Measurements from ENCODE around the gene STK32A. TPM values are rescaled to one million over a fixed set of nuclear protein-coding genes. Genes with fewer than 3 reads are reported as not detected.

The STK32A gene
- total and polyA plus RNA-seq, 4 donors = 0.03 to 0.17 (median 0.09) TPM

DNA sequence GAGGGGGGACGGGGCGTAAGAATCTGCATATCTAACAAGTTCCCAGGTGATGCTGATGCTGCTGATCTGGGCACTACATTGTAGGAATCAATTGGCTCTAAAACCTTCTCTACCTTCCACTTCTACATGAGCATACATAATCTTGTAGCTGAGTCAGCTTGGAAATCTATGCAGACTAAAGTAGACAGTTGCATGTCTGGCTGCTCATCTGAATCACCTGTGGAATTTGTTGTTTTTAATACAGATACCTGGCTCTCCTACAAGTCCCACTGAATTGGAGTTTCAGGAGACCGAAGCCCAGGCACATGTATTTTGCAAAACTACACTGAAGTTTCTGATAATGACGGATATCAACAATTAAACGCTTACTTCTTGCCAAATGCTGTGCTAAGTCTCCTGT lies 113.6 kb downstream of the STK32A start:
- Histone ChIP-seq H3K27ac (ENCODE audit: low read depth in 1 of 2, low read length in 2 of 2) (no peak overlapping the region), H3K9ac (ENCODE audit: low read depth in 1 of 2, low read length in 2 of 2) (no peak overlapping the region), H3K4me1 (ENCODE audit: control insufficient read depth in 4 of 4, insufficient read depth in 4 of 4, low read length in 3 of 4) (no peaks in the 10 kb centered on the region), H3K36me3 (ENCODE audit: control insufficient read depth in 4 of 4, insufficient read depth in 3 of 4, low read depth in 1 of 4, low read length in 3 of 4) (no peaks in the 10 kb centered on the region), H3K4me3 (ENCODE audit: low read depth in 1 of 3, low read length in 3 of 3) (no peak overlapping the region), H3K27me3 (ENCODE audit: control insufficient read depth in 4 of 4, insufficient read depth in 4 of 4, low read length in 3 of 4) (no peaks in the 10 kb centered on the region), H3K9me3 (ENCODE audit: control insufficient read depth in 4 of 4, low read length in 3 of 4) (no peaks in the 10 kb centered on the region)
- no peak for DNase-seq (ENCODE audit: low spot score)
- TF ChIP-seq YY1 (IDR thresholded peaks at IDR 0.05) = no peak
- TF ChIP-seq, protein P1, sequence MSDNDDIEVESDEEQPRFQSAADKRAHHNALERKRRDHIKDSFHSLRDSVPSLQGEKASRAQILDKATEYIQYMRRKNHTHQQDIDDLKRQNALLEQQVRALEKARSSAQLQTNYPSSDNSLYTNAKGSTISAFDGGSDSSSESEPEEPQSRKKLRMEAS (IDR thresholded peaks at IDR 0.05) = no peak
- no peak for TF ChIP-seq GABPA (IDR thresholded peaks at IDR 0.05 in 1 of 2, conservative IDR thresholded peaks at IDR 0.05 in 1 of 2)
- TF ChIP-seq SP1 (IDR thresholded peaks at IDR 0.05) = no peak
- TF ChIP-seq, protein P2, sequence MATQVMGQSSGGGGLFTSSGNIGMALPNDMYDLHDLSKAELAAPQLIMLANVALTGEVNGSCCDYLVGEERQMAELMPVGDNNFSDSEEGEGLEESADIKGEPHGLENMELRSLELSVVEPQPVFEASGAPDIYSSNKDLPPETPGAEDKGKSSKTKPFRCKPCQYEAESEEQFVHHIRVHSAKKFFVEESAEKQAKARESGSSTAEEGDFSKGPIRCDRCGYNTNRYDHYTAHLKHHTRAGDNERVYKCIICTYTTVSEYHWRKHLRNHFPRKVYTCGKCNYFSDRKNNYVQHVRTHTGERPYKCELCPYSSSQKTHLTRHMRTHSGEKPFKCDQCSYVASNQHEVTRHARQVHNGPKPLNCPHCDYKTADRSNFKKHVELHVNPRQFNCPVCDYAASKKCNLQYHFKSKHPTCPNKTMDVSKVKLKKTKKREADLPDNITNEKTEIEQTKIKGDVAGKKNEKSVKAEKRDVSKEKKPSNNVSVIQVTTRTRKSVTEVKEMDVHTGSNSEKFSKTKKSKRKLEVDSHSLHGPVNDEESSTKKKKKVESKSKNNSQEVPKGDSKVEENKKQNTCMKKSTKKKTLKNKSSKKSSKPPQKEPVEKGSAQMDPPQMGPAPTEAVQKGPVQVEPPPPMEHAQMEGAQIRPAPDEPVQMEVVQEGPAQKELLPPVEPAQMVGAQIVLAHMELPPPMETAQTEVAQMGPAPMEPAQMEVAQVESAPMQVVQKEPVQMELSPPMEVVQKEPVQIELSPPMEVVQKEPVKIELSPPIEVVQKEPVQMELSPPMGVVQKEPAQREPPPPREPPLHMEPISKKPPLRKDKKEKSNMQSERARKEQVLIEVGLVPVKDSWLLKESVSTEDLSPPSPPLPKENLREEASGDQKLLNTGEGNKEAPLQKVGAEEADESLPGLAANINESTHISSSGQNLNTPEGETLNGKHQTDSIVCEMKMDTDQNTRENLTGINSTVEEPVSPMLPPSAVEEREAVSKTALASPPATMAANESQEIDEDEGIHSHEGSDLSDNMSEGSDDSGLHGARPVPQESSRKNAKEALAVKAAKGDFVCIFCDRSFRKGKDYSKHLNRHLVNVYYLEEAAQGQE (IDR thresholded peaks at IDR 0.05) = no peak
- no peak for TF ChIP-seq TAF1 (conservative IDR thresholded peaks at IDR 0.05)
- no peak for TF ChIP-seq HNF4A (conservative IDR thresholded peaks at IDR 0.05)
- TF ChIP-seq, protein P3, sequence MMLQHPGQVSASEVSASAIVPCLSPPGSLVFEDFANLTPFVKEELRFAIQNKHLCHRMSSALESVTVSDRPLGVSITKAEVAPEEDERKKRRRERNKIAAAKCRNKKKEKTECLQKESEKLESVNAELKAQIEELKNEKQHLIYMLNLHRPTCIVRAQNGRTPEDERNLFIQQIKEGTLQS (IDR thresholded peaks at IDR 0.05) = no peak
- TF ChIP-seq HNF4G (IDR thresholded peaks at IDR 0.05) = no peak
- TF ChIP-seq, protein P4, sequence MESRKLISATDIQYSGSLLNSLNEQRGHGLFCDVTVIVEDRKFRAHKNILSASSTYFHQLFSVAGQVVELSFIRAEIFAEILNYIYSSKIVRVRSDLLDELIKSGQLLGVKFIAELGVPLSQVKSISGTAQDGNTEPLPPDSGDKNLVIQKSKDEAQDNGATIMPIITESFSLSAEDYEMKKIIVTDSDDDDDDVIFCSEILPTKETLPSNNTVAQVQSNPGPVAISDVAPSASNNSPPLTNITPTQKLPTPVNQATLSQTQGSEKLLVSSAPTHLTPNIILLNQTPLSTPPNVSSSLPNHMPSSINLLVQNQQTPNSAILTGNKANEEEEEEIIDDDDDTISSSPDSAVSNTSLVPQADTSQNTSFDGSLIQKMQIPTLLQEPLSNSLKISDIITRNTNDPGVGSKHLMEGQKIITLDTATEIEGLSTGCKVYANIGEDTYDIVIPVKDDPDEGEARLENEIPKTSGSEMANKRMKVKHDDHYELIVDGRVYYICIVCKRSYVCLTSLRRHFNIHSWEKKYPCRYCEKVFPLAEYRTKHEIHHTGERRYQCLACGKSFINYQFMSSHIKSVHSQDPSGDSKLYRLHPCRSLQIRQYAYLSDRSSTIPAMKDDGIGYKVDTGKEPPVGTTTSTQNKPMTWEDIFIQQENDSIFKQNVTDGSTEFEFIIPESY (IDR thresholded peaks at IDR 0.05) = no peak
- no peak for TF ChIP-seq EGR1 (IDR thresholded peaks at IDR 0.05; ENCODE audit: low read depth in 2 of 2)
- TF ChIP-seq RAD21 (IDR thresholded peaks at IDR 0.05) = no peak
- TF ChIP-seq FOXA1 (IDR thresholded peaks at IDR 0.05) = no peak
- WGBS = 94% methylated on average over 5 of the region's 5 CpGs

DNA sequence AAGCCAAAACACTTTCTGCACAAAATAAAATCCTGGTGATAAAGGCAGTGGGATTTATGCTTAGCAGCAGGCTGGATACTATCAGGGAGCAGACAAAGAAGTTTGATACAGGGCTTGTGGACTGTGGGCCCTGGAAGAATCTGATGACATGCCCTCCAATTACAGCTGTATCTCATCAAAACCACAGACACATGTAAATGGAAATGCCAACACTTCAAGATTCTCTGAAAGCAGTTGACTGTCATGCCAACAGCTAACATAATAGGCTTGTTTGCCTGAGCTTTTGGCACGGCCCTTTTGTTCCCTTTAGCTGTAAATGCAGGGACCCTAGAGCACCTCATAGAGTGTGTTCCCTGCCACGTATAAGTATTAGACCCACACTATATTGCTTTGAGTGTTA lies 114.4 kb downstream of the STK32A start:
- DNase-seq (ENCODE audit: low spot score) = no peak

More for the DNA sequence above, 114.4 kb downstream of the STK32A start:
- H3K4me3 ChIP-seq (ENCODE audit: low read depth in 1 of 3, low read length in 3 of 3) = no peak overlapping the region
- H3K9ac ChIP-seq (ENCODE audit: low read depth in 1 of 2, low read length in 2 of 2) = no peak overlapping the region
- no peaks in the 10 kb centered on the region for H3K27me3 ChIP-seq (ENCODE audit: control insufficient read depth in 4 of 4, insufficient read depth in 4 of 4, low read length in 3 of 4)
- TF ChIP-seq, protein P3 (IDR thresholded peaks at IDR 0.05) = no peak
- TF ChIP-seq RAD21 (IDR thresholded peaks at IDR 0.05) = no peak
- no peak for TF ChIP-seq RXRA (IDR thresholded peaks at IDR 0.05)
- no peak for TF ChIP-seq SP1 (IDR thresholded peaks at IDR 0.05)
- no peak for TF ChIP-seq HNF4G (IDR thresholded peaks at IDR 0.05)
- TF ChIP-seq HNF4A (conservative IDR thresholded peaks at IDR 0.05) = no peak
- TF ChIP-seq FOXA2 (IDR thresholded peaks at IDR 0.05) = no peak
- no peak for TF ChIP-seq EGR1 (IDR thresholded peaks at IDR 0.05; ENCODE audit: low read depth in 2 of 2)
- TF ChIP-seq JUND (IDR thresholded peaks at IDR 0.05) = no peak
- TF ChIP-seq, protein P1 (IDR thresholded peaks at IDR 0.05) = no peak
- TF ChIP-seq, protein P5, sequence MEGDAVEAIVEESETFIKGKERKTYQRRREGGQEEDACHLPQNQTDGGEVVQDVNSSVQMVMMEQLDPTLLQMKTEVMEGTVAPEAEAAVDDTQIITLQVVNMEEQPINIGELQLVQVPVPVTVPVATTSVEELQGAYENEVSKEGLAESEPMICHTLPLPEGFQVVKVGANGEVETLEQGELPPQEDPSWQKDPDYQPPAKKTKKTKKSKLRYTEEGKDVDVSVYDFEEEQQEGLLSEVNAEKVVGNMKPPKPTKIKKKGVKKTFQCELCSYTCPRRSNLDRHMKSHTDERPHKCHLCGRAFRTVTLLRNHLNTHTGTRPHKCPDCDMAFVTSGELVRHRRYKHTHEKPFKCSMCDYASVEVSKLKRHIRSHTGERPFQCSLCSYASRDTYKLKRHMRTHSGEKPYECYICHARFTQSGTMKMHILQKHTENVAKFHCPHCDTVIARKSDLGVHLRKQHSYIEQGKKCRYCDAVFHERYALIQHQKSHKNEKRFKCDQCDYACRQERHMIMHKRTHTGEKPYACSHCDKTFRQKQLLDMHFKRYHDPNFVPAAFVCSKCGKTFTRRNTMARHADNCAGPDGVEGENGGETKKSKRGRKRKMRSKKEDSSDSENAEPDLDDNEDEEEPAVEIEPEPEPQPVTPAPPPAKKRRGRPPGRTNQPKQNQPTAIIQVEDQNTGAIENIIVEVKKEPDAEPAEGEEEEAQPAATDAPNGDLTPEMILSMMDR (IDR thresholded peaks at IDR 0.05; ENCODE audit: low read depth, low read length, missing input control) = no peak
- no peak for TF ChIP-seq YY1 (IDR thresholded peaks at IDR 0.05)
- TF ChIP-seq FOXA1 (IDR thresholded peaks at IDR 0.05) = no peak
- TF ChIP-seq GABPA (IDR thresholded peaks at IDR 0.05 in 1 of 2, conservative IDR thresholded peaks at IDR 0.05 in 1 of 2) = no peak
- no peak overlapping the region for H3K27ac ChIP-seq (ENCODE audit: low read depth in 1 of 2, low read length in 2 of 2)
- no peaks in the 10 kb centered on the region for H3K4me1 ChIP-seq (ENCODE audit: control insufficient read depth in 4 of 4, insufficient read depth in 4 of 4, low read length in 3 of 4)
- H3K36me3 ChIP-seq (ENCODE audit: control insufficient read depth in 4 of 4, insufficient read depth in 3 of 4, low read depth in 1 of 4, low read length in 3 of 4) = no peaks in the 10 kb centered on the region
- 65% methylated on average over 2 of the region's 2 CpGs for WGBS
- H3K9me3 ChIP-seq (ENCODE audit: control insufficient read depth in 4 of 4, low read length in 3 of 4) = no peaks in the 10 kb centered on the region

All from liver (tissue), 9 donors.